ENCODE measurements around the gene GNL1. TPM values are rescaled to one million over a fixed set of nuclear protein-coding genes. Genes with fewer than 3 reads are reported as not detected.
"Not testable (repeated sequence)": the region's sequence is repeated elsewhere in the genome, so short reads cannot be mapped to it uniquely, and the experiment has no call there.

GNL1 gene
- total and polyA plus RNA-seq, 3 experiments from 2014 or later = 49.8 to 102 (median 100) TPM

DNA sequence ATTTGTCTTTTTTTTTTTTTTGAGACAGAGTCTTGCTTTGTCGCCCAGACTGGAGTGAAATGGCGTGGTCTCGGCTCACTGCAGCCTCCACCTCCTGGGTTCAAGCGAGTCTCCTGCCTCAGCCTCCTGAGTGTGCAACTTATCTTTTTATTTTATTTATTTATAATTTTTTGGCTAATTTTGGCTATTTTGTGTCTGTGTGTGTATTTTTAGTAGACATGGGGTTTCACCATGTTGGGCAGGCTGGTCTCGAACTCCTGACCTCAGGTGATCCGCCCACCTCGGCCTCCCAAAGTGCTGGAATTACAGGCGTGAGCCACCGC, 39.6 kb downstream of the GNL1 start:
- CTCF ChIA-PET = interaction anchor here (0.9 to 12.3 kb wide), 7 partner anchors 8 to 211 kb away, joined by 3 to 113 read pairs (median 6); no protein-coding TSS in a partner anchor
- Mint-ChIP-seq H3K27ac (peak overlapping the region; percentile 85 to 99 (median 98)), H3K9me3 (peaks cover 3 to 13% (median 7%) of the 10 kb centered on the region in 5 donors), H3K36me3 (peaks cover 0 to 19% (median 3%) of the 10 kb centered on the region in 3 donors), H3K4me3 (peak overlapping the region; percentile 75 to 93 (median 90)), H3K4me1 (peaks cover 46 to 60% (median 58%) of the 10 kb centered on the region in 3 donors)
- H3K27me3 ChIP-seq (ENCODE audit: insufficient read depth, low read length, poor library complexity, severe bottlenecking); H3K4me3 ChIP-seq (ENCODE audit: low read length); H3K9me3 ChIP-seq (ENCODE audit: low read length); DNase-seq; H3K27me3 Mint-ChIP-seq; H3K36me3 ChIP-seq (ENCODE audit: insufficient read depth, low read length): not testable (repeated sequence)
- H3K27ac ChIP-seq (ENCODE audit: low read depth, low read length) = peak overlapping the region; percentile 83
- H3K4me1 ChIP-seq (ENCODE audit: insufficient read depth, low read length) = peaks cover 44% of the 10 kb centered on the region
- POLR2A ChIA-PET = interaction anchor here (0.6 to 2.9 kb wide), 15 partner anchors 11 to 345 kb away, joined by 3 to 41 read pairs (median 5); partner anchors contain the start of genes ABCF1, MRPS18B and PPP1R10

GRCh38 chr6:30515944-30516753, 40.1 kb downstream of the GNL1 start:
- Histone ChIP-seq H3K4me3 (ENCODE audit: low read length) (peak overlapping the region; percentile 58), H3K36me3 (ENCODE audit: insufficient read depth, low read length) (no peaks in the 10 kb centered on the region), H3K9me3 (ENCODE audit: low read length) (peaks cover 4% of the 10 kb centered on the region), H3K27ac (ENCODE audit: low read depth, low read length) (peak overlapping the region; percentile 83), H3K4me1 (ENCODE audit: insufficient read depth, low read length) (peaks cover 50% of the 10 kb centered on the region), H3K27me3 (ENCODE audit: insufficient read depth, low read length, poor library complexity, severe bottlenecking) (no peaks in the 10 kb centered on the region)
- DNase-seq = peak; percentile 79 to 95 (median 95)
- ChIA-PET CTCF (interaction anchor here (0.9 to 12.3 kb wide), 7 partner anchors 14 to 212 kb away, joined by 3 to 113 read pairs (median 14); no protein-coding TSS in a partner anchor), POLR2A (interaction anchor here (0.6 to 2.9 kb wide), 16 partner anchors 12 to 346 kb away, joined by 3 to 41 read pairs (median 4); partner anchors contain the start of genes ABCF1, MRPS18B and PPP1R10)
- H3K9me3 Mint-ChIP-seq = peaks cover 3 to 13% (median 7%) of the 10 kb centered on the region in 5 donors
- peak overlapping the region; percentile 75 to 93 (median 90) for H3K4me3 Mint-ChIP-seq
- H3K27ac Mint-ChIP-seq = peak overlapping the region; percentile 85 to 99 (median 98)
- no peaks in the 10 kb centered on the region for H3K27me3 Mint-ChIP-seq
- H3K4me1 Mint-ChIP-seq = peaks cover 52 to 65% (median 63%) of the 10 kb centered on the region in 3 donors
- peaks cover 0 to 19% (median 0%) of the 10 kb centered on the region in 3 donors for H3K36me3 Mint-ChIP-seq

DNA sequence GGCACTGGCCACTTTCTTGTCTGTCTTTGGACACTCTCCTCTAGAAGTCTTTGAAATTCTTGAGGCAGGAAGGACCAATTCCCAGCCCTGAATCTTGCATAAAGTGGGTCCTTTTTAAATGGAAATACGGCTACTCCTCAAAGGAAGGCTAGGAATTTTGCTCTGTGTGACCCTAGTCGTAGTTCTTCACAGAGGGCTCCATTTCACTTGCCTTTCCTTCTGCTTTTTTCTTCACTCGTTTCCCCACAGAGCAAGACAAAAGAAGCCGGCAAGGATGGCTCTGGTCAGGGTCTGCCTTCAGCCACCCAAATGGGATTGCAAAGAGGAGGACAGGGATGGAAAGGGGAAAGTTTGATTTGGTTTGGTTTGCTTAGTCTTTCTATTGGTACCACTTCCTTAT, 41.2 kb downstream of the GNL1 start:
- H3K4me3 Mint-ChIP-seq = peak overlapping the region; percentile 72 to 93 (median 90)
- peaks cover 4% of the 10 kb centered on the region for H3K9me3 ChIP-seq (ENCODE audit: low read length)
- peaks cover 60% of the 10 kb centered on the region for H3K4me1 ChIP-seq (ENCODE audit: insufficient read depth, low read length)
- H3K27me3 Mint-ChIP-seq = no peaks in the 10 kb centered on the region
- no peaks in the 10 kb centered on the region for H3K27me3 ChIP-seq (ENCODE audit: insufficient read depth, low read length, poor library complexity, severe bottlenecking)
- no peaks in the 10 kb centered on the region for H3K36me3 ChIP-seq (ENCODE audit: insufficient read depth, low read length)
- peaks cover 3 to 12% (median 7%) of the 10 kb centered on the region in 5 donors for H3K9me3 Mint-ChIP-seq
- peaks cover 0 to 18% (median 0%) of the 10 kb centered on the region in 3 donors for H3K36me3 Mint-ChIP-seq
- DNase-seq = peak in 1 of 5 donors; percentile 20
- peaks cover 59 to 74% (median 72%) of the 10 kb centered on the region in 3 donors for H3K4me1 Mint-ChIP-seq
- H3K27ac Mint-ChIP-seq = peak overlapping the region in 7 of 8 donors; percentile 94 to 99 (median 98)
- POLR2A ChIA-PET = interaction anchor here (1.7 to 2.9 kb wide), 2 partner anchors 22 to 25 kb away, joined by 20 to 41 read pairs; no protein-coding TSS in a partner anchor
- H3K4me3 ChIP-seq (ENCODE audit: low read length) = peak overlapping the region; percentile 23
- CTCF ChIA-PET = interaction anchor here (1.3 to 12.3 kb wide), 3 partner anchors 15 to 31 kb away, joined by 3 to 113 read pairs (median 50); no protein-coding TSS in a partner anchor
- no peak overlapping the region for H3K27ac ChIP-seq (ENCODE audit: low read depth, low read length)

- Histone ChIP-seq H3K9me3 (ENCODE audit: low read length) (peaks cover 2% of the 10 kb centered on the region), H3K4me3 (ENCODE audit: low read length) (no peak overlapping the region), H3K4me1 (ENCODE audit: insufficient read depth, low read length) (peaks cover 65% of the 10 kb centered on the region), H3K36me3 (ENCODE audit: insufficient read depth, low read length) (no peaks in the 10 kb centered on the region), H3K27me3 (ENCODE audit: insufficient read depth, low read length, poor library complexity, severe bottlenecking) (no peaks in the 10 kb centered on the region), H3K27ac (ENCODE audit: low read depth, low read length) (no peak overlapping the region)
- peaks cover 64 to 78% (median 75%) of the 10 kb centered on the region in 3 donors for H3K4me1 Mint-ChIP-seq
- H3K9me3 Mint-ChIP-seq = peaks cover 3% of the 10 kb centered on the region in 5 donors
- H3K4me3 Mint-ChIP-seq = no peak overlapping the region
- no peaks in the 10 kb centered on the region for H3K27me3 Mint-ChIP-seq
- POLR2A ChIA-PET = interaction anchor here (0.6 kb wide), 1 partner anchor 20 kb away, joined by 3 read pairs; no protein-coding TSS in a partner anchor
- peaks cover 0 to 3% (median 0%) of the 10 kb centered on the region in 3 donors for H3K36me3 Mint-ChIP-seq
- H3K27ac Mint-ChIP-seq = peak overlapping the region in 3 of 8 donors; percentile 50 to 77 (median 52)
- DNase-seq = no peak
- CTCF ChIA-PET = interaction anchor here (8.2 to 12.3 kb wide), 2 partner anchors 17 to 21 kb away, joined by 50 to 113 read pairs; no protein-coding TSS in a partner anchor
Measured at GRCh38 chr6:30513451-30513850, 42.8 kb downstream of the GNL1 start.

DNA sequence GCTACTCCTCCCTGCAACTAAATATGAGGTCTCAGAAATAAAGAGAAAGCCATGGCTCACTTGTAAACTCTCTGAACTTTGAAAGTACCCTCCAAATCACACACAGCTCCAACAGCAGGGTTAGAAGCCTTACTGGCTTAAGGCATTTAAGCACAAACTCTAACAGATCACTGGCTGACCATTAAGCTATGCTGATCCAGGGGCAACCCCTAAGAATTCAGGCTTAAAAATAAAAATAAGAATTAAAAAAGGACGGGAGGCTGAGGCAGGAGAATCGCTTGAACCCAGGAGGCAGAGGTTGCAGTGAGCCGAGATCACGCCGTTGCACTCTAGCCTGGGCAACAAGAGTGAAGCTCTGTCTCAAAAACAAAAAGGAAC, 45.1 kb downstream of the GNL1 start:
- Histone ChIP-seq H3K27me3 (ENCODE audit: insufficient read depth, low read length, poor library complexity, severe bottlenecking) (no peaks in the 10 kb centered on the region), H3K4me3 (ENCODE audit: low read length) (no peak overlapping the region), H3K9me3 (ENCODE audit: low read length) (no peaks in the 10 kb centered on the region), H3K27ac (ENCODE audit: low read depth, low read length) (no peak overlapping the region), H3K4me1 (ENCODE audit: insufficient read depth, low read length) (peaks cover 67% of the 10 kb centered on the region), H3K36me3 (ENCODE audit: insufficient read depth, low read length) (no peaks in the 10 kb centered on the region)
- Mint-ChIP-seq H3K27ac (peak overlapping the region; percentile 39 to 96 (median 58)), H3K4me3 (peak overlapping the region in 1 of 7 donors; percentile 2), H3K9me3 (peaks cover 0 to 2% (median 0%) of the 10 kb centered on the region in 5 donors), H3K27me3 (no peaks in the 10 kb centered on the region), H3K36me3 (no peaks in the 10 kb centered on the region), H3K4me1 (peaks cover 68 to 82% (median 80%) of the 10 kb centered on the region in 3 donors)
- no peak for DNase-seq
- ChIA-PET CTCF (interaction anchor here (0.9 to 12.3 kb wide), 5 partner anchors 10 to 103 kb away, joined by 3 to 113 read pairs (median 6); no protein-coding TSS in a partner anchor), POLR2A (interaction anchor here (0.5 to 5.1 kb wide), 5 partner anchors 11 to 206 kb away, joined by 3 to 94 read pairs (median 3); partner anchors contain the start of gene MDC1)

DNA sequence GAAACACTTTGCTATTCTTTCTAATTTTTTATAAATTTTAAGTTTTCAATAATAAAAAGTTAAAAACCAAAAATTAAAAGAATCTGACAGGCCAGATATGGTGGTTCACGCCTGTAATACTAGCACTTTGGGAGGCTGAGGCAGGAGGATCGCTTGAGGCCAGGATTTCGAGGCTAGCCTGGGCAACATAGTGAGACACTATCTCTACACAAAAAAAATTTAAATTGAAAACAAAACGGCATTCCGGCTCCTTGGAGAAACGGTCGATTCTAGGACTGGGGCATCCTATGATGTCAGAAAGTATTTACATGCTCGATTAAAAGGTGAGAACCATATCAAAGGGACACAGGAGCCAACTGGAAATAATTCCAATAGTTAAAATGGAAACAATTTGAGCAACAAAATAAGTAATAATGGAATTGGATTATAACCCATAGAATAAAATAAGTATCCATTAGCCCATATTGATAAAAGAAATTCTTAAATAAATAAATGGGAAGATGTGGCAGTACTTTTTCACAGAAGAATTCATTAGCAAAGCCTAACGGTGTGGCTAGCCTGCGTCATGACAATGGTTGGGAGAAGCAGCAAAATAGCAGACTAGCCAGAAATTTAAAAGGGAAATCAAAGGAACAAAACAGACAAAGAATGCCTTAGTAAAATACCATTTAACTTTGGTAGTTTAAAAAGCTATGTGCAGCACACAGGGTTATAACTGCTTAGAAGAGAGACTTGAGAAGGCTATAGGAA, 45.7 kb downstream of the GNL1 start:
- peaks cover 0 to 2% (median 0%) of the 10 kb centered on the region in 5 donors for H3K9me3 Mint-ChIP-seq
- no peak overlapping the region for H3K4me3 ChIP-seq (ENCODE audit: low read length)
- no peak overlapping the region for H3K27ac ChIP-seq (ENCODE audit: low read depth, low read length)
- peaks cover 67% of the 10 kb centered on the region for H3K4me1 ChIP-seq (ENCODE audit: insufficient read depth, low read length)
- ChIA-PET POLR2A (interaction anchor here (0.8 to 5.1 kb wide), 5 partner anchors 11 to 206 kb away, joined by 3 to 94 read pairs (median 8); partner anchors contain the start of gene MDC1), CTCF (interaction anchor here (0.9 to 12.3 kb wide), 7 partner anchors 10 to 104 kb away, joined by 3 to 113 read pairs (median 15); no protein-coding TSS in a partner anchor)
- no peaks in the 10 kb centered on the region for H3K36me3 ChIP-seq (ENCODE audit: insufficient read depth, low read length)
- peak overlapping the region in 7 of 8 donors; percentile 38 to 96 (median 50) for H3K27ac Mint-ChIP-seq
- H3K27me3 Mint-ChIP-seq = no peaks in the 10 kb centered on the region
- H3K27me3 ChIP-seq (ENCODE audit: insufficient read depth, low read length, poor library complexity, severe bottlenecking) = no peaks in the 10 kb centered on the region
- H3K4me1 Mint-ChIP-seq = peaks cover 65 to 82% (median 81%) of the 10 kb centered on the region in 3 donors
- H3K9me3 ChIP-seq (ENCODE audit: low read length) = no peaks in the 10 kb centered on the region
- no peaks in the 10 kb centered on the region for H3K36me3 Mint-ChIP-seq
- no peak for DNase-seq
- peak overlapping the region in 2 of 7 donors; percentile 10 to 23 for H3K4me3 Mint-ChIP-seq
